ENCODE measurements around the gene NELFB.

Gene NELFB

GRCh38 chr9:137268538-137269201, 13.5 kb downstream of the NELFB start:
- no peak for DNase-seq (ENCODE audit: low read depth)

GRCh38 chr9:137269231-137269772, 14.2 kb downstream of the NELFB start:
- DNase-seq (ENCODE audit: low read depth) = no peak

- no peak for DNase-seq (ENCODE audit: low read depth)
Observed at GRCh38 chr9:137270929-137271695, 16.0 kb downstream of the NELFB start.

- no peak for DNase-seq (ENCODE audit: low read depth)
Observed at GRCh38 chr9:137271696-137272076, 16.6 kb downstream of the NELFB start.

GRCh38 chr9:137272241-137273094, 17.3 kb downstream of the NELFB start:
- no peak for DNase-seq (ENCODE audit: low read depth)

- no peak for DNase-seq (ENCODE audit: low read depth)
Observed at GRCh38 chr9:137273095-137273490, 18.0 kb downstream of the NELFB start.

- DNase-seq (ENCODE audit: low read depth) = no peak
Observed at GRCh38 chr9:137273611-137274320, 18.6 kb downstream of the NELFB start.

GRCh38 chr9:137275203-137275587, 20.1 kb downstream of the NELFB start:
- no peak for DNase-seq (ENCODE audit: low read depth)

- DNase-seq (ENCODE audit: low read depth) = no peak
Observed at GRCh38 chr9:137275588-137276472, 20.7 kb downstream of the NELFB start.

- DNase-seq (ENCODE audit: low read depth) = peak; percentile 51
Observed at GRCh38 chr9:137276473-137277328, 21.6 kb downstream of the NELFB start.

- DNase-seq (ENCODE audit: low read depth) = peak; percentile 98
Observed at GRCh38 chr9:137277329-137278041, 22.4 kb downstream of the NELFB start, which contains the start of gene TOR4A. TSS of gene TOR4A (plus strand) at chr9:137277726. CDS start at chr9:137278690, 964 bp downstream.

GRCh38 chr9:137278061-137278701, 23.1 kb downstream of the NELFB start:
- DNase-seq (ENCODE audit: low read depth) = peak; percentile 60

- no peak for DNase-seq (ENCODE audit: low read depth)
Observed at GRCh38 chr9:137278721-137279711, 23.9 kb downstream of the NELFB start.

GRCh38 chr9:137279741-137280473, 24.8 kb downstream of the NELFB start:
- DNase-seq (ENCODE audit: low read depth) = no peak

GRCh38 chr9:137280474-137281344, 25.6 kb downstream of the NELFB start:
- DNase-seq (ENCODE audit: low read depth) = no peak
